ENCODE data around the gene ZNF207.
"Not testable (repeated sequence)": the region's sequence is repeated elsewhere in the genome, so short reads cannot be mapped to it uniquely, and the experiment has no call there.

Gene ZNF207

GRCh38 chr17:32386844-32387243 lies 36.9 kb downstream of the ZNF207 start:
- no peak for DNase-seq (ENCODE audit: low spot score)

DNA sequence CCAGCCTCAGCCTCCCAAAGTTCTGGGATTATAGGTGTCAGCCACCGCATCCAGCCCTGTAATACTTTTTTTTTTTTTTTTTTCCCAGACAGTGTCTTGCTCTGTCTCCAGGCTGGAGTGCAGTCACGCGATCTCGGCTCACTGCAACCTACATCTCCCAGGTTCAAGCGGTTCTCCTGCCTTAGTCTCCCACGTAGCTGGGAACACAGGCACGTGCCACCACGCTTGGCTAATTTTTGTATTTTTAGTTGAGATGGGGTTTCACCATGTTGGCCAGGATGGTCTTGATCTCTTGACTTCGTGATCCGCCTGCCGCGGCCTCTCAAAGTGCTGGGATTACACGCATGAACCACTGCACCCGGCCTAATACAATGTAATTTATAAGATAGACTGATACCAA lies 38.2 kb downstream of the ZNF207 start:
- DNase-seq (ENCODE audit: low spot score), result not testable (repeated sequence)

DNA sequence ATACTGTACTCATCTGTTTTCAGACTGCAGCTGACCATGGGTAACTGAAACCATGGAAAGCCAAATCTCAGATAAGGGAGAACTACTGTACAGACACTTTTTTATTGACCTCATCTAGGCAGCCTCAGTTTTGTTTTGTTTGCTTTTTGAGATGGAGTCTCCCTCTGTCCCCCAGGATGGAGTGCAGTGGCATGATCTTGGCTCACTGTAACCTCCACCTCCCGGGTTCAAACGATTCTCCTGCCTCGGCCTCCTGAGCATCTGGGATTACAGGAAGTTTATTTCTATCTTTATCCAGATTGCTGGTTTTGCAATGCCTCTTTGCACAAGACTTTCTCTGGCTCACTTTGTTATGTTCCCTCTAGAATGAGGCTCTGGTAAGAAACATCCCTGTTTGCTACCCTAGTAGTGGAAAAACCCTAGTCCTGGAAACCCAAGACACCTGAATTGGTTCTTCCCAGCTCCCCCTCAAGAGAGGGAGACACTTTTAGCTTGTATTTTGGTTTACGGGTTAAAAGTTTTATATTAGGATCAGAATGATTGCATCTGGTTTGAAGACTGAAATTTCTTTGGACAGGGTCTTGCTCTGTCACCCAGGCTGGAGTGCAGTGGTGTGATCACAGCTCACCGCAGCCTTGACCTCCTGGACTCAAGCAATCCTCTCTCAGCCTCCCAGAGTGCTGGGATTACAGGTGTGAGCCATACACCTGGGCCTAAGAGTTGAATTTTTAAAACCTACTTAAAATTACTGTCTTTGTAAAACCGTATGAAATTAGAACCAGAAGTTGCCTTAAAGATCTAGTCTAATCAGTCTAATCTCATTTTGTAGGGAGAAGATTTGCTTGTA lies 38.9 kb downstream of the ZNF207 start:
- no peak for DNase-seq (ENCODE audit: low spot score)

DNA sequence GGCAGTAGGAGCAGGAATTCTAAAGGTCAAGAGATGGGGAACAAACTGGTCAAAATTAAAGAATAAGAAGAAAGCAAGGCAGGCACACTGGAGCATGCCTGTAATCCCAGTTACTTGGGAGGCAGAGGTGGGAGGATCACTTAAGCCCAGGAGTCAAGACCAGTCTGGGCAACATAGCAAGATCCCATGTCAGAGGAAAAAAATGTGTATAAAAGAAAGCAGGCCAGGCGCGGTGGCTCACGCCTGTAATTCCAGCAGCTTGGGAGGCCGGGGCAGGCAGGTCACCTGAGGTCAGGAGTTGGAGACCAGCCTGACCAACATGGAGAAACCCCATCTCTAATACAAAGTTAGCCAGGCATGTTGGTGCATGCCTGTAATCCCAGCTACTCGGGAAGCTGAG lies 43.9 kb downstream of the ZNF207 start:
- no peak for DNase-seq (ENCODE audit: low spot score)

DNA sequence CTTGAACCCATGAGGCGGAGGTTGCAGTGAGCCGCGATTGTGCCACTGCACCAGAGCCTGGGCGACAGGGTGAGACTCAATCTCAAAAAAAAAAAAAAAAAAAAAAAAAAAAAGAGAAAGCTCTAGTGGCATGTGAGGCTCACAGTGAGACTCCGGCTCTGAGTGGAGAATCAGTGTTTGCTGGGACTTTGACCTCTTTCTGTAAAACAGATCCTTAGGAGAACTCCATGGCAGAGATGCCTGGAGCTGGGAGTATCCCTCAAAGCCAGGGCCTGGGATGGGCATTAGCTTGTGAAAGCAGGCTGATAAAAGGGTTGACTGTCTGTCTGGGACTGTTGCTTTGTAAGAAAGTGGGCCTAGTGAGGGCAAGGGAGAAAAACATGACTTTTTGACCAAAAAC lies 46.4 kb downstream of the ZNF207 start:
- DNase-seq (ENCODE audit: low spot score), result no peak

- no peak for DNase-seq (ENCODE audit: low spot score)
These were observed 49.0 kb downstream of the ZNF207 start for GRCh38 chr17:32398946-32399345.

- not testable (repeated sequence) for DNase-seq (ENCODE audit: low spot score)
These were observed 60.1 kb downstream of the ZNF207 start for GRCh38 chr17:32410085-32410484.

- no peak for DNase-seq (ENCODE audit: low spot score)
These were observed 76.9 kb downstream of the ZNF207 start for GRCh38 chr17:32426894-32427293.

GRCh38 chr17:32429598-32429997 lies 79.6 kb downstream of the ZNF207 start:
- no peak for DNase-seq (ENCODE audit: low spot score)
